ENCODE results near the gene EID2B. TPM values are rescaled to one million over a fixed set of nuclear protein-coding genes. Genes with fewer than 3 reads are reported as not detected.
A peak's percentile ranks its signal among the peaks of the same experiment; 100 is the strongest.

The EID2B gene
- total and polyA plus RNA-seq, 9 of the 15 experiments (the other 6 are each of a cell fraction or from before 2014, with no cell fraction given) = 2.8 to 8.8 (median 4.8) TPM

GRCh38 chr19:39550197-39550596 is 17.5 kb upstream of the EID2B start:
- H2AFZ ChIP-seq (ENCODE audit: low read depth, low read length) = no peak overlapping the region
- H3K4me3 ChIP-seq = no peak overlapping the region
- ChIA-PET CTCF (ENCODE audit: low intra/inter-chr PET ratio) (interaction anchor here (1.1 kb wide), 1 partner anchor 127 kb away, joined by 3 read pairs; no protein-coding TSS in a partner anchor), POLR2A (no interaction called here)
- peaks cover 0 to 3% of the 10 kb centered on the region in 2 experiments; a peak in 2 of 5 replicates for H3K4me1 ChIP-seq (replicated peaks in 1 of 2; ENCODE audit: control insufficient read depth in 2 of 2, insufficient read depth in 2 of 2, low read length in 2 of 2)
- H3K27me3 ChIP-seq (ENCODE audit: control insufficient read depth in 2 of 2, insufficient read depth in 2 of 2, low read length in 2 of 2) = peaks cover 16 to 22% of the 10 kb centered on the region in 2 experiments; a peak in 4 of 5 replicates
- no peak overlapping the region for H3K4me2 ChIP-seq (ENCODE audit: insufficient read depth, low read length)
- no peak for TF ChIP-seq MTA2 (IDR thresholded peaks at IDR 0.05; ENCODE audit: low read depth)
- no peaks in the 10 kb centered on the region for H3K9me3 ChIP-seq (replicated peaks; ENCODE audit: control insufficient read depth, insufficient read depth, low read depth, low read length)
- DNase-seq (ENCODE audit: extremely low read depth in 1 of 4, low spot score in 3 of 4) = no peak
- no peaks in the 10 kb centered on the region for H3K36me3 ChIP-seq (ENCODE audit: control insufficient read depth, insufficient read depth, low read length)
- H3K79me2 ChIP-seq (ENCODE audit: control insufficient read depth, insufficient read depth, low read length) = no peaks in the 10 kb centered on the region
- WGBS (ENCODE audit: insufficient coverage, low coverage, missing lambda C conversion rate) = 9% methylated on average over 5 of the region's 5 CpGs
- no TSS peak for BruUV-seq (replicated peaks)
- no peak overlapping the region for H3K9ac ChIP-seq (ENCODE audit: insufficient read depth in 1 of 2, low read depth in 2 of 2, low read length in 2 of 2)
- FAIRE-seq = no peak
- no peaks in the 10 kb centered on the region for H3K9me1 ChIP-seq (ENCODE audit: control insufficient read depth, insufficient read depth, low read length)
- no peaks in the 10 kb centered on the region for H4K20me1 ChIP-seq (replicated peaks; ENCODE audit: control insufficient read depth, insufficient read depth, low read length)
- in situ Hi-C loops (cut with MboI) (no loop called here), intact Hi-C loops (cut with micrococcal nuclease) (loop anchor here (2.0 to 10.0 kb wide), 3 partner anchors 77 to 292 kb away; no protein-coding TSS in a partner anchor)
- ATAC-seq = no peak
- no peak overlapping the region for H3K27ac ChIP-seq (ENCODE audit: extremely low read depth, low read depth, low read length)

DNA sequence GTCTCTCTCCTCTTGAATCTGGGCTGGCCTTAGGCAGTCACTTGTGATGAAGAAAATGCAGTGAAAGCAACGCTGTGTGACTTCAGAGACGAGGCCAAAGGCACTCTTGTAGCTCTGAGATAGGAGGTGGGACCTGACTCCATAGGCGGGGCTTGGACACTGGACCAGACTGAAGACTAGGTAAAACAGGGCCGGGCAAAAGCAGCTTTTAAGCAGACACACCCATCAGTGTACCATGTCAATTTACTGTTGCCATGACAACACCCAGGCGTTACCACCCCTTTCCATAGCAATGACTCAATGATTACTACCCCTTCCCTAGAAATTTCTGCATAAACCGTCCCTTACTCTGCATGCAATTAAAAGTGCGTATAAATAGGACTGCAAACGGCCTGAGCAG is 13.9 kb upstream of the EID2B start:
- H3K9me1 ChIP-seq (ENCODE audit: control insufficient read depth, insufficient read depth, low read length) = no peaks in the 10 kb centered on the region
- H3K9me3 ChIP-seq (replicated peaks; ENCODE audit: control insufficient read depth, insufficient read depth, low read depth, low read length) = no peaks in the 10 kb centered on the region
- in situ Hi-C loops (cut with MboI) (no loop called here), intact Hi-C loops (cut with micrococcal nuclease) (no loop called here)
- BruUV-seq (replicated peaks) = no TSS peak
- CTCF ChIA-PET (ENCODE audit: low intra/inter-chr PET ratio) = no interaction called here
- peak in 1 of 2 experiments; percentile 32; a peak in 1 of 4 replicates for TF ChIP-seq CSDE1 (IDR thresholded peaks at IDR 0.05)
- peak; percentile 67; the same call in 1 of the 2 replicates for TF ChIP-seq BMI1 (IDR thresholded peaks at IDR 0.05; ENCODE audit: low read length)
- TF ChIP-seq, protein P1, sequence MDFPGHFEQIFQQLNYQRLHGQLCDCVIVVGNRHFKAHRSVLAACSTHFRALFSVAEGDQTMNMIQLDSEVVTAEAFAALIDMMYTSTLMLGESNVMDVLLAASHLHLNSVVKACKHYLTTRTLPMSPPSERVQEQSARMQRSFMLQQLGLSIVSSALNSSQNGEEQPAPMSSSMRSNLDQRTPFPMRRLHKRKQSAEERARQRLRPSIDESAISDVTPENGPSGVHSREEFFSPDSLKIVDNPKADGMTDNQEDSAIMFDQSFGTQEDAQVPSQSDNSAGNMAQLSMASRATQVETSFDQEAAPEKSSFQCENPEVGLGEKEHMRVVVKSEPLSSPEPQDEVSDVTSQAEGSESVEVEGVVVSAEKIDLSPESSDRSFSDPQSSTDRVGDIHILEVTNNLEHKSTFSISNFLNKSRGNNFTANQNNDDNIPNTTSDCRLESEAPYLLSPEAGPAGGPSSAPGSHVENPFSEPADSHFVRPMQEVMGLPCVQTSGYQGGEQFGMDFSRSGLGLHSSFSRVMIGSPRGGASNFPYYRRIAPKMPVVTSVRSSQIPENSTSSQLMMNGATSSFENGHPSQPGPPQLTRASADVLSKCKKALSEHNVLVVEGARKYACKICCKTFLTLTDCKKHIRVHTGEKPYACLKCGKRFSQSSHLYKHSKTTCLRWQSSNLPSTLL (IDR thresholded peaks at IDR 0.05) = peak; percentile 86
- TF ChIP-seq ZNF695 (CRISPR knock-in tag; IDR thresholded peaks at IDR 0.05) = no peak
- no peak for TF ChIP-seq TAF1 (IDR thresholded peaks at IDR 0.05; ENCODE audit: control insufficient read depth, extremely low read depth, insufficient read depth, low read length, severe bottlenecking)
- peak; percentile 73 for TF ChIP-seq CC2D1A (IDR thresholded peaks at IDR 0.05)
- TF ChIP-seq, protein P2, sequence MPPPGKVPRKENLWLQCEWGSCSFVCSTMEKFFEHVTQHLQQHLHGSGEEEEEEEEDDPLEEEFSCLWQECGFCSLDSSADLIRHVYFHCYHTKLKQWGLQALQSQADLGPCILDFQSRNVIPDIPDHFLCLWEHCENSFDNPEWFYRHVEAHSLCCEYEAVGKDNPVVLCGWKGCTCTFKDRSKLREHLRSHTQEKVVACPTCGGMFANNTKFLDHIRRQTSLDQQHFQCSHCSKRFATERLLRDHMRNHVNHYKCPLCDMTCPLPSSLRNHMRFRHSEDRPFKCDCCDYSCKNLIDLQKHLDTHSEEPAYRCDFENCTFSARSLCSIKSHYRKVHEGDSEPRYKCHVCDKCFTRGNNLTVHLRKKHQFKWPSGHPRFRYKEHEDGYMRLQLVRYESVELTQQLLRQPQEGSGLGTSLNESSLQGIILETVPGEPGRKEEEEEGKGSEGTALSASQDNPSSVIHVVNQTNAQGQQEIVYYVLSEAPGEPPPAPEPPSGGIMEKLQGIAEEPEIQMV (tag; conservative IDR thresholded peaks at IDR 0.05; ENCODE audit: low read depth) = peak; percentile 96
- TF ChIP-seq, protein P3, sequence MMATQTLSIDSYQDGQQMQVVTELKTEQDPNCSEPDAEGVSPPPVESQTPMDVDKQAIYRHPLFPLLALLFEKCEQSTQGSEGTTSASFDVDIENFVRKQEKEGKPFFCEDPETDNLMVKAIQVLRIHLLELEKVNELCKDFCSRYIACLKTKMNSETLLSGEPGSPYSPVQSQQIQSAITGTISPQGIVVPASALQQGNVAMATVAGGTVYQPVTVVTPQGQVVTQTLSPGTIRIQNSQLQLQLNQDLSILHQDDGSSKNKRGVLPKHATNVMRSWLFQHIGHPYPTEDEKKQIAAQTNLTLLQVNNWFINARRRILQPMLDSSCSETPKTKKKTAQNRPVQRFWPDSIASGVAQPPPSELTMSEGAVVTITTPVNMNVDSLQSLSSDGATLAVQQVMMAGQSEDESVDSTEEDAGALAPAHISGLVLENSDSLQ (IDR thresholded peaks at IDR 0.05) = peak; percentile 75
- peak; percentile 95 for TF ChIP-seq RFX1 (IDR thresholded peaks at IDR 0.05)
- H3K27ac ChIP-seq (ENCODE audit: extremely low read depth, low read depth, low read length) = no peak overlapping the region
- POLR2A ChIA-PET = interaction anchor here (0.9 to 1.1 kb wide), 2 partner anchors 111 to 114 kb away, joined by 3 read pairs; partner anchors contain the start of gene RPS16
- no peaks in the 10 kb centered on the region for H3K36me3 ChIP-seq (ENCODE audit: control insufficient read depth, insufficient read depth, low read length)
- peaks cover 0 to 3% of the 10 kb centered on the region in 2 experiments; a peak in 2 of 5 replicates for H3K4me1 ChIP-seq (replicated peaks in 1 of 2; ENCODE audit: control insufficient read depth in 2 of 2, insufficient read depth in 2 of 2, low read length in 2 of 2)
- FAIRE-seq (no peak), ATAC-seq (peak; percentile 51; the same call in 2 of the 3 replicates), DNase-seq (ENCODE audit: extremely low read depth in 1 of 4, low spot score in 3 of 4) (peak in 1 of 4 experiments; percentile 34)
- H3K79me2 ChIP-seq (ENCODE audit: control insufficient read depth, insufficient read depth, low read length) = no peaks in the 10 kb centered on the region
- H3K9ac ChIP-seq (ENCODE audit: insufficient read depth in 1 of 2, low read depth in 2 of 2, low read length in 2 of 2) = no peak overlapping the region
- H2AFZ ChIP-seq (ENCODE audit: low read depth, low read length) = no peak overlapping the region
- no peak overlapping the region for H3K4me3 ChIP-seq
- 2% methylated on average over 8 of the region's 8 CpGs for WGBS (ENCODE audit: insufficient coverage, low coverage, missing lambda C conversion rate)
- H3K27me3 ChIP-seq (ENCODE audit: control insufficient read depth in 2 of 2, insufficient read depth in 2 of 2, low read length in 2 of 2) = peaks cover 11 to 16% of the 10 kb centered on the region in 2 experiments; a peak in 3 of 5 replicates
- H3K4me2 ChIP-seq (ENCODE audit: insufficient read depth, low read length) = no peak overlapping the region; the same call in 1 of the 2 replicates
- H4K20me1 ChIP-seq (replicated peaks; ENCODE audit: control insufficient read depth, insufficient read depth, low read length) = no peaks in the 10 kb centered on the region
